ENCODE measurements around the gene DHRSX.

GRCh38 chrX:2409796-2410195 lies 91.0 kb downstream of the DHRSX start:
- TF ChIP-seq EZH2 (IDR thresholded peaks at IDR 0.05; ENCODE audit: borderline replicate concordance, low read depth, low read length, severe bottlenecking) (no peak), POLR2A (IDR thresholded peaks at IDR 0.05; ENCODE audit: low read depth, low read length) (no peak), POLR2AphosphoS5 (IDR thresholded peaks at IDR 0.05; ENCODE audit: insufficient read depth, low read depth, low read length) (no peak), MYC (IDR thresholded peaks at IDR 0.05; ENCODE audit: low read depth, low read length) (no peak), GATA2 (IDR thresholded peaks at IDR 0.05; ENCODE audit: insufficient read depth, insufficient read length, low read depth, low read length) (no peak), MAX (IDR thresholded peaks at IDR 0.05; ENCODE audit: insufficient read depth, insufficient read length) (no peak), FOS (IDR thresholded peaks at IDR 0.05; ENCODE audit: borderline replicate concordance, insufficient read depth, low read length) (no peak)
- TF ChIP-seq, protein P1, sequence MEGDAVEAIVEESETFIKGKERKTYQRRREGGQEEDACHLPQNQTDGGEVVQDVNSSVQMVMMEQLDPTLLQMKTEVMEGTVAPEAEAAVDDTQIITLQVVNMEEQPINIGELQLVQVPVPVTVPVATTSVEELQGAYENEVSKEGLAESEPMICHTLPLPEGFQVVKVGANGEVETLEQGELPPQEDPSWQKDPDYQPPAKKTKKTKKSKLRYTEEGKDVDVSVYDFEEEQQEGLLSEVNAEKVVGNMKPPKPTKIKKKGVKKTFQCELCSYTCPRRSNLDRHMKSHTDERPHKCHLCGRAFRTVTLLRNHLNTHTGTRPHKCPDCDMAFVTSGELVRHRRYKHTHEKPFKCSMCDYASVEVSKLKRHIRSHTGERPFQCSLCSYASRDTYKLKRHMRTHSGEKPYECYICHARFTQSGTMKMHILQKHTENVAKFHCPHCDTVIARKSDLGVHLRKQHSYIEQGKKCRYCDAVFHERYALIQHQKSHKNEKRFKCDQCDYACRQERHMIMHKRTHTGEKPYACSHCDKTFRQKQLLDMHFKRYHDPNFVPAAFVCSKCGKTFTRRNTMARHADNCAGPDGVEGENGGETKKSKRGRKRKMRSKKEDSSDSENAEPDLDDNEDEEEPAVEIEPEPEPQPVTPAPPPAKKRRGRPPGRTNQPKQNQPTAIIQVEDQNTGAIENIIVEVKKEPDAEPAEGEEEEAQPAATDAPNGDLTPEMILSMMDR (IDR thresholded peaks at IDR 0.05; ENCODE audit: extremely low read depth in 1 of 2, insufficient read depth in 1 of 2, low read depth in 1 of 2, low read length in 2 of 2) = no peak

All from endothelial cell of umbilical vein (primary cell).